Activated CD4-positive, alpha-beta T cell treated with anti-CD3 and anti-CD28 coated beads, Interleukin-2, Interleukin-4, amounts not matched to agents 100 ng/mL and 50 ng/mL, durations not matched to agents 16 hours and 8 hours (primary cell): ENCODE data around the gene SYT8.
A peak's percentile ranks its signal among the peaks of the same experiment; 100 is the strongest.
"Not testable (repeated sequence)": the region's sequence is repeated elsewhere in the genome, so short reads cannot be mapped to it uniquely, and the experiment has no call there.

Experiments used
- DNase-seq: peaks from one replicate; pipeline ENCODE4 v3.0.0-alpha.2; 2020; ENCODE audit warnings: low spot score

The SYT8 gene

GRCh38 chr11:1873813-1874150 is 39.0 kb downstream of the SYT8 start:
- DNase-seq = not testable (repeated sequence)

- DNase-seq = not testable (repeated sequence)
Measured at GRCh38 chr11:1874441-1875092, 39.8 kb downstream of the SYT8 start.

- DNase-seq = no peak
Measured at GRCh38 chr11:1875093-1875850, 40.5 kb downstream of the SYT8 start.

- DNase-seq = not testable (repeated sequence)
Measured at GRCh38 chr11:1875851-1876301, 41.1 kb downstream of the SYT8 start.

DNA sequence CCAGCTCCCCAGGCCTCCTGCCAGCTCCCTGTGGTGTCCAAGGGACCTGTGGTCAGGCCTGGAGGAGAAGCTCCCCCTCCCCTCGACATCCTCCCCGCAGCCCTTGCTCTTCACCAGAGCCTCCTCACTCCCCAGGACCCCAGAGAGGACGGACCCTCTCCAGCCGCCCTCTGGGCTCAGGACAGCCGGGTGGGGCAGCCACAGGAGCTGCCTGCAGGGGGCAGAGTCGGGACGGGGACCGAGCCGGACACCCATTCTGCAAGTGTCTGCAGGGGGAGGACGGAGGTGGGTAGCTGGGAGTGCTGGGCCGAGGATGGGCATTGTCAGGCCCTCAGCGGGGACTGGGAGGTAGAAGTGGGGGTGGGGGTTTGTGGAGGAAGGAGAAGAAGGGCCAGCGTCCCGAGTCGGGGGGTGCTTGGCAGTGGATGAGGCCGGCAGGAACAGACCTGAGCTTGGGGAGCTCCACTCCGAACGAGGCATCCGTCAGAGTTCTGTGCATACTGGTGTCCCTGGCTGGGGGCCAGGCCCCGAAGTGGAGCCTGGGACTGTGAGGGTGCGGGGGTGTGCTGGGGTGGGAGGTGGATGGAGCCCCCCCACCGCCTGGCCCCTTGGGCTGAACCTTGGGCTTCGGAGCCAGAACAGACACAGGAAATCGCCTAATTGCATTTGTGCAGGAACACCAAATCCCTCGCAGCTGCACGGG is 41.7 kb downstream of the SYT8 start:
- DNase-seq = no peak

GRCh38 chr11:1877211-1878136 is 42.7 kb downstream of the SYT8 start:
- no peak for DNase-seq

DNA sequence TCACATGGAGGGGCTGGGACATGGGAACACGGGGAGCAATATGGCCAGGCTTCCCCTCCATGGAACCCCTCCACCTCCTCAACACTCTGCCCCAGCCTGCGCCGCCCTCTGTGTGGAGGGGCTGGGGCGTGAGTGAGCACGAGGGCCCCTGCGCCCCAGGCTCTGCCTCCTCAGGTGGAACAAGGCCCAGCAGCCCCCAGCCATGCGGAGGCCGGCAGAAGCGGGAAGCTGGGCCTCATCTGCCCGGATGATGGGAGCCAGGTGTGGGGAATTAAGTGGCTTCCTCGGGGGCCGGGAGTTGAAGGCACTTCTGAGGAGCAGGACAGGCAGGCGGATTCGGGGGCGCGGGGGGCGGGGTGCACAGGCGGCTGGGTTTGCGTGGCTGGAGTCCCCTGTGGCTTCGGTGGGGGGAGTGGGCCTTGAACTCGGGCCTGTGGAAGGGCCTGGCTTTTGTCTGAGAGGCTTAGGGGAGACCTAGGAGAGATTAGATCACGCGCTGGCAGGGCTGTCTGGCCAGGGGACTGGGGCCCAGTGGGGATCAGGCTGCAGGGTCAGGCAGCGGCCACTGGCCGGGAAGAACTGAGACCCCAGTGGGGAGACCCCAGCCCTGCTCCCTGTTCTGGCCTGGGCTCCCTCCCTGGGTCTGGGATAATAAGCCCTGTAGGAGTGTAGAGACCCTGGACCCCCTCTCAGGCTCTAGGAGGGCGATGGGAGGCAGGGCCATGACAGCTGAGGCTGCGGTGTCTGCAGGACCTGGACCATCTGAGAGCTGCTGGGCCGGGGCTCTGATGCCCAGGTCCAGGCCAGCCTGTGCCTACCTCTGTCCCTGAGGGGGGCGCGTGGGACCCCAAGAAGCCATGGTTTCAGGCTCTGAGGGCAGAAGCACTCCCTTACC is 43.6 kb downstream of the SYT8 start:
- DNase-seq = no peak

DNA sequence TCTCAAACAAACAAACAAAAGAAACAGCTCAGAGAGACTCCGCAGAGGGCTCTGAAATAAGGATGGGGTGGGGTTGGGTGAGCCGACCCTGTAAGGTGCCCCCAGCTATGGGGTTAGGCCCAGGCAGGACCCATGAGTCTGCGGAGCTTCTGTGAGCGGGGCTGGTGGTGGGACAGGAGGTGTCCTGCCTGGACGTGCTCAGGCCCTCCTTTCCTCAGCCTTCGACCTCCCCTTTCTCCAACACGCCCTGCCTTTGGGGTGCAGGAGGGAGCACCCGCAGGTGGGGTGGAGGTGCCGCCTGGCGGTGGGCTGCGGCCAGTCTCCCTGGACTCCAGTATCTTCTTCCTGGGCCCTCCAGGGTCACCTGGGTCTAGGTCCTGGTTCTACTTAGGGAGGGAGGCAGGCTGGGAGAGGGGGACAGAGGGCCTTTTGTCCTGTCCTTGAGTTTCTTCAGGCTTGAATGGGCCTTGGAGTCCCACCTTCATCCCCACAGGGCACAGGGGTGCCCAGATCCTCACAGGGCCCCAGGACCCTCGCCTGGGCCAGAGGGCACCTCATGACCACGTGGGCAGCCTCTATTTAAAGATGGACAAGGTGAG is 44.7 kb downstream of the SYT8 start:
- DNase-seq = no peak

GRCh38 chr11:1879941-1880720 is 45.3 kb downstream of the SYT8 start:
- no peak for DNase-seq

DNA sequence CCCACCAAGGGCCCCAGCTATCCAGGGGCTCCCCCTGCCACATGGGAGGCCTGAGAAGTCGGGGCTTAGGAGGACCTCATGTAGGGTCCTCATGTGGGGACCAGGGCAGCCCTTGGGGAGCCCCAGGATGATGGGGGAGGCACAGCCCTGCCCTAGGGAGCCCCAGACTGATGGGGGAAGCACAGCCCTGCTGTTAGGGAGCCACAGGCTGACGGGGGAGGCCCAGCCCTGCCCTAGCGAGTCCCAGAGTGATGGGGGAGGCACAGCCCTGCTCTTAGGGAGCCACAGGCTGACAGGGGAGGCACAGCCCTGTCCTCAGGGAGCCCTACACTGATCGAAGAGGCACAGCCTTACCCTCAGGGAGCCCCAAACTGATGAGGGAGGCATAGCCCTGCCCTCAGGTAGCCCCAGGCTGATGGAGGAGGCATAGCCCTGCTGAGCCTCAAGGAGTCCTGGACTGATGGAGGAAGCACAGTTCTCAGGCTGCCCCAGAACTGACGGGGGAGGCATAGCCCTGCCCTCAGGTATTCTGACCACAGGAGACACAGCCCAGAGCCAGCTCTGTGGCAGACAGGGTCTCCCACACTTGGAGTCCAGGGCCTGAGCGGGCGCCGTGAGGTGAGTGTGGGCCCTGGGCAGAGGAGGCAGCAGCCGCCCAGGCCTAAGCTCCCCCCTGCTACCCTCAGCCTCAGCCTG is 46.1 kb downstream of the SYT8 start:
- no peak for DNase-seq

- no peak for DNase-seq
Measured at GRCh38 chr11:1881442-1882264, 46.9 kb downstream of the SYT8 start.

GRCh38 chr11:1882265-1883238 is 47.8 kb downstream of the SYT8 start:
- DNase-seq = peak; percentile 78

GRCh38 chr11:1883346-1884302 is 48.8 kb downstream of the SYT8 start:
- DNase-seq = no peak

- DNase-seq = no peak
Measured at GRCh38 chr11:1884303-1884700, 49.5 kb downstream of the SYT8 start.

DNA sequence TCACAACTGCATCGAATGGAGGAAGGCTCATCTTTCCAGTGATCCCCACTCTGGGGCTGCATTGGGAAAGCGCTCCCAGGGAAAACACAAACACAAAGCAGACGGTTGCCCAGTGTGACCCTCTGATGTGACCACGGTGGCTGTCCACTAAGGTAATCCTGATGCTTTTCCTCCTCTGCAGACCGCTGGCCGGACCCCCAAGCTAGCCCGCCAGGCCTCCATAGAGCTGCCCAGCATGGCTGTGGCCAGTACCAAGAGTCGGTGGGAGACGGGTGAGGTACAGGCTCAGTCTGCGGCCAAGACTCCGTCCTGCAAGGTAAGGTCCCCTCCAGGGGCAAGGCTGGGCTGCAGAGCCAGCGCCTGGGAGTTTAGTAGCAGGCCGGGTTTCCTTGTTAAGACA is 51.8 kb downstream of the SYT8 start:
- DNase-seq = not testable (repeated sequence)
